ENCODE measurements around the gene HDHD5.

The HDHD5 gene

DNA sequence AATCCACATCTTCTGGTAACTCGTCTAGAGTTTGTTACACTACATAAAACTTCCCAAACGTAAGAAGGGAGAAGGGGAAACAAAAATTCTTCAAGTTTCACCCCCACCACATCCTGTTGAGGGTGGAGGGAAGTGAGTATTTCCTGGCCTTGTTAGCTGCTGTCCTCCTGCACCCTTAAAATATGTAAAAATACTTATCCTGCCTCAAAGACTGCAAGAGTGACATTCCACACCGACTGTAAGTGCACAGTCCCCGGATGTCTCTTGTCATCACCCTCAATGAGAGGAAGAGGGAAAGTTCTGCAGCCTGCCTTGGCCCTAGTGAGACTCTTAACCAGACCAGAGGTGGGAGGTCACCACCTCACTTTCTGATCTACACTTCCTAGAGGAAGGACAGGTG, 41.2 kb downstream of the HDHD5 start:
- H3K4me3 ChIP-seq (ENCODE audit: low read depth, low read length) = no peak overlapping the region
- in situ Hi-C loops (cut with HindIII; ENCODE audit: low sequenced_read_pairs) = no loop called here
- no peak for TF ChIP-seq CTCF (IDR thresholded peaks at IDR 0.05; ENCODE audit: low read depth, low read length, missing control alignments)
- DNase-seq (ENCODE audit: low read depth) = no peak

DNA sequence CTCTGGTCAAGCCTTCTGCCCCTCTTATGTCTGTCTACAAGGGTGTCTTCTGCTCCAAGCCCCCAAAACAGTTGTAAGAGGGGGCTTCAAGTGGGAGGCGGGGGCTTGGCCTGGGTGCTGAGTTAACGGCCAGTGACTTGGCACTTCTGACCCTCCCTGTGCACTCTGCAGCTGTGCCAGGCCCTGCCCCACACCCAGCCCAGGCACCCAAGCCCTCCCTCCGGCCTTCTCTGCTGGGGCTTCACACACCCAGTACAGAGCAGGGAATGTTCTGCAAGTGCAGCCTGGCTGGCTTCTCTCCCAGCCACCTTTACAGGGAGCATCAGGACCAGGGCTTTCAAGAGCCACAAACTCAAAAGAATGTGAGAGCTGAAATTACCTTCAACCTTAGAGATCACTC, 41.7 kb downstream of the HDHD5 start:
- DNase-seq (ENCODE audit: low read depth) = no peak
- H3K4me3 ChIP-seq (ENCODE audit: low read depth, low read length) = no peak overlapping the region
- no peak for TF ChIP-seq CTCF (IDR thresholded peaks at IDR 0.05; ENCODE audit: low read depth, low read length, missing control alignments)
- in situ Hi-C loops (cut with HindIII; ENCODE audit: low sequenced_read_pairs) = no loop called here

- in situ Hi-C loops (cut with HindIII; ENCODE audit: low sequenced_read_pairs) = no loop called here
- TF ChIP-seq CTCF (IDR thresholded peaks at IDR 0.05; ENCODE audit: low read depth, low read length, missing control alignments) = no peak
- no peak for DNase-seq (ENCODE audit: low read depth)
- H3K4me3 ChIP-seq (ENCODE audit: low read depth, low read length) = no peak overlapping the region
Observed at GRCh38 chr22:17116572-17117330, 42.3 kb downstream of the HDHD5 start.

GRCh38 chr22:17115945-17116565, 43.0 kb downstream of the HDHD5 start:
- in situ Hi-C loops (cut with HindIII; ENCODE audit: low sequenced_read_pairs) = no loop called here
- TF ChIP-seq CTCF (IDR thresholded peaks at IDR 0.05; ENCODE audit: low read depth, low read length, missing control alignments) = no peak
- no peak for DNase-seq (ENCODE audit: low read depth)
- no peak overlapping the region for H3K4me3 ChIP-seq (ENCODE audit: low read depth, low read length)

- DNase-seq (ENCODE audit: low read depth) = no peak
- H3K4me3 ChIP-seq (ENCODE audit: low read depth, low read length) = no peak overlapping the region
- TF ChIP-seq CTCF (IDR thresholded peaks at IDR 0.05; ENCODE audit: low read depth, low read length, missing control alignments) = no peak
- in situ Hi-C loops (cut with HindIII; ENCODE audit: low sequenced_read_pairs) = no loop called here
Observed at GRCh38 chr22:17115236-17115635, 43.8 kb downstream of the HDHD5 start.

GRCh38 chr22:17114898-17115235, 44.2 kb downstream of the HDHD5 start:
- DNase-seq (ENCODE audit: low read depth) = no peak
- in situ Hi-C loops (cut with HindIII; ENCODE audit: low sequenced_read_pairs) = no loop called here
- H3K4me3 ChIP-seq (ENCODE audit: low read depth, low read length) = no peak overlapping the region
- no peak for TF ChIP-seq CTCF (IDR thresholded peaks at IDR 0.05; ENCODE audit: low read depth, low read length, missing control alignments)

All from astrocyte of the cerebellum (primary cell).